ENCODE data around the gene NOL4. TPM values are rescaled to one million over a fixed set of nuclear protein-coding genes. Genes with fewer than 3 reads are reported as not detected.

NOL4 gene
- total and polyA plus RNA-seq, 2 of the 8 experiments (the other 6 are each of a cell fraction or from before 2014, with no cell fraction given), result 0.18 to 2.6 TPM

- H3K79me1 ChIP-seq (ENCODE audit: low read depth, low read length), result no peaks in the 10 kb centered on the region
- no peaks in the 10 kb centered on the region for H3K79me2 ChIP-seq (ENCODE audit: control insufficient read depth in 1 of 2, insufficient read depth in 2 of 2, low read length in 2 of 2)
- POLR2A ChIA-PET (ENCODE audit: partially characterized antibody), result no interaction called here
- no peak overlapping the region for H3K23ac ChIP-seq (ENCODE audit: insufficient read length)
- no peak overlapping the region for H4K8ac ChIP-seq (ENCODE audit: extremely low read depth, insufficient read depth, low read length)
- H2AFZ ChIP-seq (ENCODE audit: low read length), result no peak overlapping the region
- H3K18ac ChIP-seq (ENCODE audit: extremely low read depth, low read length), result no peak overlapping the region
- no peak overlapping the region for H2BK12ac ChIP-seq (ENCODE audit: low read depth, low read length)
- H3K4me1 ChIP-seq (replicated peaks in 1 of 4; ENCODE audit: control insufficient read depth in 3 of 4, insufficient read depth in 4 of 4, low read length in 3 of 4), result no peaks in the 10 kb centered on the region
- no peak overlapping the region for H2BK15ac ChIP-seq (ENCODE audit: low read length)
- H2BK20ac ChIP-seq (ENCODE audit: low read length), result no peak overlapping the region
- no peaks in the 10 kb centered on the region for H3K36me3 ChIP-seq (ENCODE audit: control insufficient read depth in 2 of 4, insufficient read depth in 4 of 4, low read length in 3 of 4)
- peaks cover 6 to 12% of the 10 kb centered on the region in 2 experiments for H3K9me3 ChIP-seq (ENCODE audit: insufficient read depth in 2 of 2, low read depth in 1 of 2, low read length in 1 of 2)
- H3K4me3 ChIP-seq (ENCODE audit: extremely low read depth in 1 of 4, insufficient read depth in 2 of 4, low read depth in 3 of 4, low read length in 4 of 4), result no peak overlapping the region
- no peak overlapping the region for H3K14ac ChIP-seq (ENCODE audit: insufficient read length)
- H3K27ac ChIP-seq (ENCODE audit: low read depth, low read length), result no peak overlapping the region
- 91% methylated on average over 3 of the region's 3 CpGs; no CpG with 5 or more reads in 1 of the 2 experiments for WGBS, 2 experiments (ENCODE audit: extremely low coverage in 1 of 2, insufficient coverage in 1 of 2, insufficient read length in 1 of 2, insufficient replicate concordance in 2 of 2, low coverage in 1 of 2, low lambda C conversion rate in 2 of 2, missing lambda C conversion rate in 1 of 2)
- H3K4me2 ChIP-seq (ENCODE audit: insufficient read depth in 1 of 2, low read depth in 2 of 2, low read length in 2 of 2), result no peak overlapping the region
- no peak overlapping the region for H4K91ac ChIP-seq (replicated peaks; ENCODE audit: insufficient read length, low read length)
- H2AK5ac ChIP-seq (ENCODE audit: low read depth, low read length), result no peak overlapping the region
- no peak overlapping the region for H2BK120ac ChIP-seq (replicated peaks; ENCODE audit: low read depth, low read length)
- H4K20me1 ChIP-seq (replicated peaks in 1 of 2; ENCODE audit: control insufficient read depth in 1 of 2, insufficient read depth in 2 of 2, low read length in 2 of 2), result no peaks in the 10 kb centered on the region
- no peak overlapping the region for H4K5ac ChIP-seq (ENCODE audit: insufficient read length, low read depth, low read length)
- H3K27me3 ChIP-seq (replicated peaks in 1 of 4; ENCODE audit: control insufficient read depth in 3 of 4, extremely low read depth in 1 of 4, insufficient read depth in 3 of 4, low read length in 3 of 4), result no peaks in the 10 kb centered on the region
- CTCF ChIA-PET (ENCODE audit: partially characterized antibody), result interaction anchor here (1.2 kb wide), 1 partner anchor 13 kb away, joined by 3 read pairs; no protein-coding TSS in a partner anchor
- no peak overlapping the region for H3K56ac ChIP-seq (replicated peaks; ENCODE audit: insufficient read length, low read depth, low read length)
- FAIRE-seq (no peak), DNase-seq (ENCODE audit: low read depth in 1 of 2, low spot score in 2 of 2) (no peak)
- no peaks in the 10 kb centered on the region for H3K23me2 ChIP-seq (ENCODE audit: low read depth, low read length)
- TF ChIP-seq CEBPB (IDR thresholded peaks at IDR 0.05; ENCODE audit: low read depth, low read length) (peak; percentile 5; the same call in 1 of the 2 replicates), EGR1 (IDR thresholded peaks at IDR 0.05; ENCODE audit: borderline replicate concordance, low read depth, low read length) (no peak)
- no peak overlapping the region for H3K9ac ChIP-seq (replicated peaks in 1 of 4; ENCODE audit: extremely low read depth in 1 of 4, low read depth in 3 of 4, low read length in 3 of 4)
- H2BK5ac ChIP-seq (ENCODE audit: low read depth, low read length), result no peak overlapping the region
- H3K4ac ChIP-seq (replicated peaks; ENCODE audit: insufficient read length, low read depth, low read length), result no peak overlapping the region
These were observed 24.0 kb upstream of the NOL4 start for GRCh38 chr18:34248727-34249126.
